Endothelial cell of umbilical vein (primary cell): ENCODE results near the gene IWS1. TPM values are rescaled to one million over a fixed set of nuclear protein-coding genes. Genes with fewer than 3 reads are reported as not detected.

Source experiments
- BruUV-seq: library from RNA; stranded (reverse); fragments of 400-500 nt; replicated peaks from 2 replicates; lab custom pipeline; 2021; lab: Mats Ljungman, UMichigan
- CTCF ChIA-PET: fragments of 300-600, 350-600 bp; sonication (Branson Sonifier 250); formaldehyde crosslinking; loops from one replicate; lab custom pipeline; 2021; ENCODE audit warnings: antibody characterized with exemption, inconsistent platforms; lab: Charles Lee
- POLR2A ChIA-PET: fragments of 300-600, 350-600 bp; sonication (Branson Sonifier 250); formaldehyde crosslinking; loops from one replicate; lab custom pipeline; 2021; ENCODE audit warnings: antibody characterized with exemption, inconsistent platforms; lab: Charles Lee
- DNase-seq: peaks from one replicate; pipeline ENCODE4 v3.0.0-alpha.2; 2011; ENCODE audit warnings: low read depth, low spot score
- FAIRE-seq: peaks from 2 replicates; lab custom pipeline; 2011; peaks lifted over from hg19 to GRCh38; lab: Jason Lieb, UNC
- H2AFZ ChIP-seq: 2 replicates; pipeline ENCODE4 v1.6.0; 2012; ENCODE audit warnings: low read depth, low read length, control low read depth, inconsistent platforms
- H3K27ac ChIP-seq: 2 replicates; pipeline ENCODE4 v1.5.1; 2011; ENCODE audit warnings: low read depth, mild to moderate bottlenecking, control low read depth, low read length, moderate library complexity; ENCODE audit not compliant: insufficient read depth
- H3K27me3 ChIP-seq, 2 experiments: 2 replicates each; pipeline versions ENCODE4 v1.6.0 to v1.6.1; 2011; ENCODE audit warnings: low read length in 2 of 2, mixed read lengths in 1 of 2; ENCODE audit not compliant: control insufficient read depth in 2 of 2, insufficient read depth in 2 of 2
- H3K36me3 ChIP-seq, 2 experiments: 2 replicates in 1 of 2; 3 replicates in 1 of 2; pipeline ENCODE4 v1.5.1; 2011; ENCODE audit warnings: low read length in 2 of 2, mild to moderate bottlenecking in 1 of 2, moderate library complexity in 1 of 2; ENCODE audit not compliant: control insufficient read depth in 2 of 2, insufficient read depth in 2 of 2; ENCODE audit errors: extremely low read depth in 1 of 2
- H3K4me1 ChIP-seq: 3 replicates; pipeline ENCODE4 v1.5.1; 2011; ENCODE audit warnings: mild to moderate bottlenecking, low read length; ENCODE audit not compliant: control insufficient read depth, insufficient read depth; ENCODE audit errors: extremely low read depth
- H3K4me2 ChIP-seq: 2 replicates; pipeline ENCODE4 v1.6.1; 2011; ENCODE audit warnings: low read length, control low read depth, mixed read lengths; ENCODE audit not compliant: insufficient read depth
- H3K4me3 ChIP-seq, 3 experiments: fragments of 200-600 bp in 1 of 3; sonication (generic), shearing (Covaris generic) in 1 of 3; replicated peaks in 1 of 3; 2 replicates each; pipeline ENCODE4 v1.5.1; 2011 to 2016; ENCODE audit warnings: control low read depth in 3 of 3, low read length in 3 of 3, mild to moderate bottlenecking in 2 of 3, inconsistent platforms in 1 of 3, low read depth in 1 of 3, moderate library complexity in 1 of 3; ENCODE audit not compliant: insufficient read depth in 1 of 3
- H3K79me2 ChIP-seq: 2 replicates; pipeline ENCODE4 v1.6.0; 2012; ENCODE audit warnings: low read length, inconsistent platforms; ENCODE audit not compliant: control insufficient read depth, insufficient read depth
- H3K9ac ChIP-seq: replicated peaks from 2 replicates; pipeline ENCODE3; 2011; ENCODE audit warnings: low read length, control low read depth; ENCODE audit not compliant: insufficient read depth; ENCODE audit errors: extremely low read depth
- H3K9me1 ChIP-seq: replicated peaks from 3 replicates; pipeline ENCODE4 v1.6.0; 2011; ENCODE audit warnings: mild to moderate bottlenecking, low read length; ENCODE audit not compliant: control insufficient read depth, insufficient read depth; ENCODE audit errors: extremely low read depth
- H3K9me3 ChIP-seq: replicated peaks from 2 replicates; pipeline ENCODE4 v1.5.1; 2012; ENCODE audit warnings: low read length, inconsistent platforms; ENCODE audit not compliant: control insufficient read depth, insufficient read depth
- H4K20me1 ChIP-seq: replicated peaks from 2 replicates; pipeline ENCODE3; 2011; ENCODE audit warnings: mild to moderate bottlenecking, low read length; ENCODE audit not compliant: control insufficient read depth, insufficient read depth; ENCODE audit errors: extremely low read depth
- CTCF ChIP-seq, 2 donors: IDR thresholded peaks; 1 replicate in 1 of 2; 2 replicates in 1 of 2; pipeline ENCODE4 v1.5.1; 2011; ENCODE audit warnings: low read length in 2 of 2, mild to moderate bottlenecking in 2 of 2, moderate library complexity in 2 of 2, control low read depth in 1 of 2, inconsistent platforms in 1 of 2, low read depth in 1 of 2; ENCODE audit not compliant: insufficient read depth in 1 of 2; ENCODE audit errors: extremely low read depth in 1 of 2
- EZH2 ChIP-seq: IDR thresholded peaks from 2 replicates; pipeline ENCODE4 v1.6.1; 2012; ENCODE audit warnings: borderline replicate concordance, low read depth, mild to moderate bottlenecking, moderate library complexity, low read length, inconsistent platforms; ENCODE audit not compliant: severe bottlenecking
- FOS ChIP-seq: IDR thresholded peaks from 2 replicates; pipeline ENCODE4 v1.6.1; 2011; ENCODE audit warnings: mild to moderate bottlenecking, low read length, moderate library complexity, borderline replicate concordance; ENCODE audit not compliant: insufficient read depth
- GATA2 ChIP-seq: IDR thresholded peaks from 2 replicates; pipeline ENCODE4 v1.7.0; 2011; ENCODE audit warnings: low read depth, mild to moderate bottlenecking, moderate library complexity, mixed read lengths, low read length; ENCODE audit not compliant: insufficient read length, insufficient read depth
- JUN ChIP-seq: IDR thresholded peaks from 2 replicates; pipeline ENCODE4 v1.6.1; 2011; ENCODE audit warnings: borderline replicate concordance, low read depth; ENCODE audit not compliant: insufficient read length, insufficient read depth
- MAX ChIP-seq: IDR thresholded peaks from 2 replicates; pipeline ENCODE4 v1.6.1; 2011; ENCODE audit not compliant: insufficient read depth, insufficient read length
- MYC ChIP-seq: IDR thresholded peaks from one replicate; pipeline ENCODE4 v1.6.1; 2011; ENCODE audit warnings: mild to moderate bottlenecking, low read depth, low read length
- POLR2A ChIP-seq: IDR thresholded peaks from 2 replicates; pipeline ENCODE4 v1.6.1; 2012; ENCODE audit warnings: low read depth, mild to moderate bottlenecking, control low read depth, low read length
- POLR2AphosphoS5 ChIP-seq: IDR thresholded peaks from 2 replicates; pipeline ENCODE4 v1.6.1; 2012; ENCODE audit warnings: low read depth, mild to moderate bottlenecking, control low read depth, low read length, moderate library complexity; ENCODE audit not compliant: insufficient read depth
- dilution Hi-C: fragments of 300-500 bp; cut with MboI; formaldehyde crosslinking; loops from one replicate; pipeline ENCODE4 v1.15.0; 2019; ENCODE audit warnings: low sequenced_read_pairs; ENCODE audit not compliant: extremely low pct_ligation_motif_present
- intact Hi-C: fragments of 100-400 bp; cut with micrococcal nuclease; formaldehyde crosslinking; loops from one replicate; pipeline ENCODE4 v1.10.0; 2022
- polyA plus RNA-seq, 4 experiments: library from polyadenylated mRNA; depleted of rRNA in 3 of 4; stranded (reverse) in 3 of 4; unstranded in 1 of 4; fragments of >200 nt; gene quantifications; 2 replicates each; pipeline versions ENCODE4 v1.2.1 to v1.2.3, GENCODE V29; 2011 to 2012; ENCODE audit warnings: missing spikeins in 1 of 4
- total RNA-seq: library from RNA; stranded (reverse); gene quantifications from 2 replicates; pipeline ENCODE4 v1.2.3, GENCODE V29; 2021

IWS1 gene
- total and polyA plus RNA-seq, 2 donors (not counting 3 experiments of a cell fraction or from before 2014, with no cell fraction given) = 14.7 to 51.0 TPM

- ChIA-PET POLR2A (interaction anchor here (0.9 kb wide), 1 partner anchor 11 kb away, joined by 3 read pairs; no protein-coding TSS in a partner anchor), CTCF (interaction anchor here (1.0 to 2.7 kb wide), 5 partner anchors 11 to 138 kb away, joined by 3 to 12 read pairs (median 4); partner anchors contain the start of genes IWS1 and LIMS2)
- Histone ChIP-seq H3K9me1 (no peaks in the 10 kb centered on the region), H3K9me3 (no peaks in the 10 kb centered on the region), H3K4me2 (no peak overlapping the region), H3K4me1 (no peaks in the 10 kb centered on the region), H3K36me3 (no peaks in the 10 kb centered on the region), H2AFZ (no peak overlapping the region), H3K27me3 (peaks cover 12 to 13% of the 10 kb centered on the region in 2 experiments), H4K20me1 (no peaks in the 10 kb centered on the region), H3K27ac (no peak overlapping the region), H3K79me2 (no peaks in the 10 kb centered on the region), H3K4me3 (no peak overlapping the region), H3K9ac (no peak overlapping the region)
- BruUV-seq = no TSS peak
- intact Hi-C loops = no loop called here
- FAIRE-seq (no peak), DNase-seq (no peak)
- TF ChIP-seq MAX = no peak
- TF ChIP-seq EZH2 = no peak
- no peak for TF ChIP-seq POLR2A
- TF ChIP-seq JUN = no peak
- no peak for TF ChIP-seq FOS
- no peak for TF ChIP-seq CTCF (IDR thresholded peaks at IDR 0.05; ENCODE audit: extremely low read depth in 1 of 2, insufficient read depth in 1 of 2, low read depth in 1 of 2, low read length in 2 of 2)
- no peak for TF ChIP-seq MYC
- no peak for TF ChIP-seq POLR2AphosphoS5
- no peak for TF ChIP-seq GATA2
- dilution Hi-C loops = no loop called here
These were observed 11.4 kb upstream of the IWS1 start for GRCh38 chr2:127537644-127538043.
